GM20431 (cell line): ENCODE results near the gene SCN4A.
"Not testable (repeated sequence)": the region's sequence is repeated elsewhere in the genome, so short reads cannot be mapped to it uniquely, and the experiment has no call there.

ENCODE experiments used
- in situ Hi-C: fragments of 300-500 bp; cut with MseI, MboI; formaldehyde crosslinking; loops from one replicate; pipeline ENCODE4 v1.15.0; 2020; ENCODE audit warnings: low sequenced_read_pairs; ENCODE audit not compliant: unreplicated experiment

Gene SCN4A

DNA sequence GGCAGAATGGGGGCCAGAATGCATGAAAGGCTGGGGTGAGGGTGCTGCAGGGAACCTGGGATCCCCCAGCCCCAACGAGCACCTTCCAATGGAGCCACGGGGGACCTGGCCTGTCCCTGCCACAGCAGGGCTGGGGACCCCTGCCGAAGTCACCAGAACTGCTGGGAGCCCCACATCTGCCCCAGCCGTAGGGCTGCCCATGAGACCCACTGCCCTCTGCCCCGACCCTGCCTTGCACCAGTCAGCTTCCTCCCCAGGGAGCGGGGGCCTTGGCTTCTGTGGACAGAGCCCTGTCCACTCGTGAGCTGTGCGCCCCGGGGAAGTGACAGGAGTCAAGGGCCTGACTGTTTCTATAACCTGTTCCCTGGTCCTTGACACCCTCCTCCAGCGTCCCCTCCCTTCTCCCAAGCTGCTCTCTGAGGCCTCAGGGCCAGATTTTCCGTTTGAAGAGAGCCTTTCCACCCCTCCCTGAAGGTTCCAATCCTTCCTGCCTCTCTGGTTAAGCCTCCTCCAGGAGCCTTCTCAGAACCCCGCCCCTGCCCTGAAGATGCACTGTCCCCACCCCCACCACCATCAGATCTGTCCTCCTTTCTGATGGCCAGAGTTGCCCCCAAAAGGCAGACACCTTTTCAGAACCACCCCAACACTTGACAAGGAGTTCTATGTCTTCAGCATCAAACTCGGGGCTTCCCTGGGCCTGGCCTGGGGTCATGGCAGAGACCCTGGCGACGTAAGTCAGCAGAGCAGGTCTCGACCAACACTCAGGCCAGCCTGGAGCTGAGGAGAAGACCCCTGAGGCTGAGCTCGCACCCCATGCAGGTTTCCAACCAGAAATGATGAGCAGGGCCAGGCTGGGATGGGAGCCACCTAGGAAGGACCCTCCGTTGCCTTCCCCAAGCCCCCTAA is 14.8 kb upstream of the SCN4A start:
- in situ Hi-C loops, result no loop called here

- in situ Hi-C loops, result no loop called here
Measured at GRCh38 chr17:63986821-63987220, 14.1 kb upstream of the SCN4A start.

- in situ Hi-C loops, result no loop called here
Measured at GRCh38 chr17:63985387-63986140, 12.8 kb upstream of the SCN4A start.

GRCh38 chr17:63984651-63985386 is 12.1 kb upstream of the SCN4A start:
- in situ Hi-C loops, result no loop called here

DNA sequence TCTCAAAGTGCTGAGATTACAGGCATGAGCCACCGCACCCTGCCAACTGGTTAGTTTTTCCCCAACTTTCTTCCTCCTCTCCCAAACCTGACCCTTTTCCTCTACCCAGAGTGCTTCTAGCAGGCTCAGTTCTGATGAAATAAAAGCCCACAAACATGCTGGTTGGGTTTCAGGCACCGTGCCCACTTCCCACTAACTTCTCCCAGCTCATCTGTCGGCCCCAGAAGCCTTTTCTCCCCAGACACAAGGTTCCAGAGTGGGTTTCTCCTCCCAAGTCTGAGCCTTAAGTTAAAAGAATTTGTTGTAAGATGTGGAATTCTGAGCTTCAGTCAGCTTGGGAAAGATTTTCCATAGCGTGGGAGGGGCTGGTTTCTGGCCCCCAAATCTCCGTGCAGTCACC is 11.5 kb upstream of the SCN4A start:
- in situ Hi-C loops, result no loop called here

DNA sequence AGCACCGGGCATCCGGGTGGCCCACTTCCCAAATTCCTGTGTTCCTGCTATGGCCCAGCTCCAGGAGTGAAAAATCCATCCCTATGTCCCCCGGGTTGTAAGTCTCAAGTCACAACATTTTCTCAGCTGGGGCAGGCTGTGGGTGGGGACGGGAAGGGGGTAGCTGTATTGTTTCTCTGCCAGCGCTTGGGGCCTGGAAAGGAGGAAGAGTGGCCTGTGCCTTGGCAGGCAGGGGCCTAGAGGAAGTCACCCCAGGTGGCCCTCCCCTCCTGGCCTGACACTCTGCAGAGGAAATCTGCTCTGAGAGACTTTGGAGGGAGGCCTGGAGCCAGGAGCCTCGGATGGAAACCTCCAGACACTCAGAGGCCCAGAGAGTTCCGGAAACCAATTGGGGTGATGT is 10.6 kb upstream of the SCN4A start:
- in situ Hi-C loops, result no loop called here

- in situ Hi-C loops, result not testable (repeated sequence)
Measured at GRCh38 chr17:63982641-63983040, 9.9 kb upstream of the SCN4A start.

- in situ Hi-C loops, result no loop called here
Measured at GRCh38 chr17:63978272-63979200, 5.8 kb upstream of the SCN4A start.

DNA sequence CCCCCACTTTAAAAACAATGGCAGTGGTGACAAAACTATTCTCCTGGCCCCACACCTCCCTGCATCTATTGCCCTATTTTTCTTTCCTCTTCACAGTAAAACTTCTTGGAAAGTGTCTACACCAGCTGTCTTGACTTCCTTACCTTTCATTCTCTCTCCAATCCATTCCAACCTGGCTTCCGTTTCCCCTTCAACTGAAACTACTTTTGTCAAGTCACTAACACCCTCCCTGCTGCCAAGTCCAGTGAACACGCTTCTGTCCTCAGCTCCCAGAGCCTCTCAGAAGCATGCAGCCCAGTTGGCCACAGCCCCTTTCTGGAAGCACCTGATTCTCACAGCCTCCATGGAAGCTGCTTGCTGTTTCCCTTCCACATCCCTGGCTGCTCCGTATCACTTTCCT is 4.0 kb upstream of the SCN4A start:
- in situ Hi-C loops, result no loop called here

GRCh38 chr17:63975541-63976092 is 2.9 kb upstream of the SCN4A start:
- in situ Hi-C loops, result no loop called here

DNA sequence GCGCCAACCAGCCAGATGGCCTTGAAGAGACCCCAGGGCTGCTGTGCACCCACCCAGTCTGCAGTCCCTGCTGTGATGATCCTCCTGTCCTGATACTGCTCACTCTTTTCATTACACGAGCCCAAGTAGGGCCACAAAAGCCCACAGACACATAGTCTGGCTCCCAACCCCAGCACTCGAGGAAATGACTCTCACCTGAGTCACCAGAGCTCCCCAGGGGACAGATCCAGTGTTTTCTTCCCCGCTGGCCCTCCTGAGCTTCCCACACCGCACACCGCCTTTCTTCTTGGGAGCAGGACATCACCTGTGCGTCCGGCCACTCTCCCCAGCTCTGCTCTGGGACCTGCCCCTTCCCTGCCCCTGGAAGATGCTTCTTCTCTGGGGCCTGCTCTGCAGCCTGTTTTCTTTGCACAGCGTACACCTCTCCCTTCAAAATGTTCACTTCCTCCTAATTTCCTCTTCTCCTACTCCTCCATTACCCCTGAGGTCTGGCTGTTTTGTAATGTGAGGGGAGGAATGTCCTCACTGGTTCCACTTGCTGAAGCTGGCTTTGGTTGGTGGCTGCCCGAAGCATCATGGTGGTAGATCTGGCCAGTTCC is 2.0 kb upstream of the SCN4A start:
- in situ Hi-C loops, result no loop called here

GRCh38 chr17:63973930-63974593 is 1.3 kb upstream of the SCN4A start:
- in situ Hi-C loops, result no loop called here

GRCh38 chr17:63973247-63973646 is 529 bp upstream of the SCN4A start:
- in situ Hi-C loops, result no loop called here

GRCh38 chr17:63969278-63969677 is 3.4 kb downstream of the SCN4A start:
- in situ Hi-C loops, result no loop called here

GRCh38 chr17:63967953-63968352 is 4.8 kb downstream of the SCN4A start:
- in situ Hi-C loops, result no loop called here

DNA sequence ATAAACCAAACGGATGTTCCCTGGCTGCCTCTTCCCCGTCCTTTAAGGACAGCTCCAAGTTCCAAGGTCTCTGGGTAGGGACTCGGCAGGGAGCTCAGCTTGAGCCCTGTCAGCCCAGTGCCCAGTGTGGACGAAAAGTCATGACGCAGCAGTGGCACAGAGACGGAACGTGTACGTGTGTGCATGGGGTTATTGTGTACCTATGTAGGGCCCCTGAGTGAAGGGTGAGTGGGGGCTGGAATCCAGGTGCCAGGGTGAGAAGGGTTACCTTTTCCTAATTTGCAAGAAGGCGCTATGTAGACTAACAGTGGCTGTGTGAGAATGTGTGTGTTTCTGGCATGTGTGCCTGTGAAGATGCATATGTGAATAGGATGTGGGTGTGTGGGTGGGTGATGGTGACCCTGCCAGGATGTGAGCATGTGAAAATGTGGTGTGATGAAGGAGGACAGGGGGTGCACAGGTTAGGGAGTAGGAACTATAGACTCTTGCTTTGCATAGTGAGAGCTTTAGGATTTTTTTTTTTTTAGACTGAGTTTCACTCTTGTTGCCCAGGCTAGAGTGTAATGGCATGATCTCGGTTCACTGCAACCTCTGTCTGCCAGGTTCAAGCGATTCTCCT is 6.0 kb downstream of the SCN4A start:
- in situ Hi-C loops, result no loop called here

GRCh38 chr17:63963123-63963522 is 9.6 kb downstream of the SCN4A start:
- in situ Hi-C loops, result no loop called here

GRCh38 chr17:63962298-63962744 is 10.4 kb downstream of the SCN4A start:
- in situ Hi-C loops, result no loop called here
